ENCODE measurements around the gene TMEM231.
"Not testable (repeated sequence)": the region's sequence is repeated elsewhere in the genome, so short reads cannot be mapped to it uniquely, and the experiment has no call there.

The TMEM231 gene

DNA sequence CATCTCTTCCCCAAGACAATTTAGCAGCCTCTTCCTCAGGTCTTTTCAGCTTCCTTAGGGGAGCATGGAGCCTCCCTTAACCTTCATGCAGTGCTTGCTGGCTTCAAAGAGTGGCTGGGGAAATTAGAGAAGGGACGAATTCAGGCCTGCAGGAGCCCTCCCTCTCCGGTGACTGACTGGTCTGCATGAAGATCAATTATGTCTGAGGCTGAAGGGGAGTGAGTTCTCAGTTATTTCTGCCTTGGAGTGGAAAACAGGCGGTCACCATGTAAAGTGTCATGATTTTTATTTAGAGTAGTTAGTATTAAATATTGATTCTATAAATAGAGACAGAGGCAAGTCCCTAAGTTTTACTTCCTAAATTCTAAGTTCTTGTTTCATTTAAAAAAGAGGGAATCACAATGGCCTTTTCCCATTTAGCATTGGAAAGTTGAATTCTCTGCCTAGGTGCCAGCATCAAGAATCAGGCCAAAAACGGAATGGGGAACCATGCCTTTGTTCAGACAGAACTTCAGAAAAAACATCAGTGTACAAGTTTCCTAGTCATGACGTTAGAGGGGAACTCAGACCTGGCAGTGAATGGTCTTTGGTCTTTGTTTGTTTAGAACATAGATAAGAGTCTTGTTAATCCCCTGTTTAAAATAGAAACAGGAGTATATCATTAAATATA is 14.5 kb upstream of the TMEM231 start:
- no peak for DNase-seq (ENCODE audit: low read depth, low spot score)
- H3K4me3 ChIP-seq (ENCODE audit: low read length), result no peak overlapping the region

DNA sequence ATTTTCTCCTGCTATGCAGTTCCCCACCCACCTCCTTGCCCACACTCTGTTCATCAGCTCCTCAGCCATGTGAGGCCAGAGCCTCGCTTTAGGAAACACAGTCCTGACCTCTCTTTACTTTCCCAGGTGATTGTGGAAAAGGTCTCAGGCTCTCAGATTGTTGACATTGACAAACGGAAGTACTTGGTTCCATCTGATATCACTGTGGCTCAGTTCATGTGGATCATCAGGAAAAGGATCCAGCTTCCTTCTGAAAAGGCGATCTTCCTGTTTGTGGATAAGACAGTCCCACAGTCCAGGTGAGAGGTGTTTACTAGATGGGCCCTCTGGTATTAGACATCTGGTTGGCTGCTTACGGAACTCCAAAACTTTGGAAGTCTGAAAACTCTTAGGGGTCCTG is 11.9 kb upstream of the TMEM231 start:
- no peak for DNase-seq (ENCODE audit: low read depth, low spot score)
- H3K4me3 ChIP-seq (ENCODE audit: low read length), result no peak overlapping the region

DNA sequence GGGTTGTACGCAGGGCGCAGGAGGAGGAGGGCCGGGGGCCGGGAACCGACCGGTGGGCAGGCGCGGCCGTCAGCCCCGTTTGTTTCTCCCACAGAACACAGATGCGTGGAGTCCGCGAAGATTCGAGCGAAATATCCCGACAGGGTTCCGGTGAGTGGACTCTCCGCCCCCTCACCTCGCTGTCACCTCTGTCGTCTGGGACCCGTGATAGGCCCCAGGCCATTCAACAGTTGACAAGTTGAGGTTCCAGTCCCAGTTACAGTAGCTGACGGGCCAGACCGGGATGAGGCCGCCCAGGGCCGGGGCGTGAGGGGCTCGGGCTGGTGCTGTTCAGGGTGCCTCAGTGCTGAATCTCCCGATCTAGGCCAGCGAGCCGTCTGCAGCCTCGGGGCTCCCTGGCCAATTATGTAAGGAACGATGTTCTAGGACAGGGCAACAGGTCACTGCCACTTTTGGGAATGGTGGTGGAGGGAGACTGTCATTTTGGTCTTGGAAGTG is 10.8 kb upstream of the TMEM231 start:
- DNase-seq (ENCODE audit: low read depth, low spot score), result no peak

GRCh38 chr16:75566040-75566757 is 10.1 kb upstream of the TMEM231 start, which contains the start of gene GABARAPL2:
Gene GABARAPL2 (plus strand): TSS chr16:75566379. CDS start chr16:75566487, 108 bp downstream.
- H3K4me3 ChIP-seq (ENCODE audit: low read length), result peak within 1 kb of the TSS; percentile 83
- peak; percentile 62 for DNase-seq (ENCODE audit: low read depth, low spot score)

More for the DNA sequence above, 10.8 kb upstream of the TMEM231 start:
- H3K4me3 ChIP-seq (ENCODE audit: low read length), result peak overlapping the region; percentile 83

DNA sequence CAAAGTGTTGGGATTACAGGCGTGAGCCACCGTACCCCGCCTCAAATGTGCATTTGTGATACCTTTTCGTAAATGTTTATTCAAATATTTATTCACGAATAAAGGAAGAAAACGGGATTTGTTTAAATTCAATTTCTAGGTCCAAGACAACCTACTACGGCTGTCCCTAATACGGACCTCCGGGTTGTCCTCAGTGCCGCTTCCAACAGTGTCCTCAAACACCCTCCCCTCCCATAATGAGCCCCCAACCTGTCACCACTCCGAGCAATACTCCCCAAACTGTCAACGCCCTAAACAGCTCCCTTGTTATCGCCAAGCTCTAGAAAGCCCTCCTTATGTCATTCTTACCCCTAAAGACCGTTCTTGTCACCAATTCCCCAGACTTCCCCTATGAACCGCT is 9.6 kb upstream of the TMEM231 start:
- no peak for DNase-seq (ENCODE audit: low read depth, low spot score)
- H3K4me3 ChIP-seq (ENCODE audit: low read length), result peak overlapping the region; percentile 83

- H3K4me3 ChIP-seq (ENCODE audit: low read length), result no peak overlapping the region
- no peak for DNase-seq (ENCODE audit: low read depth, low spot score)
Measured at GRCh38 chr16:75559564-75560372, 3.7 kb upstream of the TMEM231 start.

DNA sequence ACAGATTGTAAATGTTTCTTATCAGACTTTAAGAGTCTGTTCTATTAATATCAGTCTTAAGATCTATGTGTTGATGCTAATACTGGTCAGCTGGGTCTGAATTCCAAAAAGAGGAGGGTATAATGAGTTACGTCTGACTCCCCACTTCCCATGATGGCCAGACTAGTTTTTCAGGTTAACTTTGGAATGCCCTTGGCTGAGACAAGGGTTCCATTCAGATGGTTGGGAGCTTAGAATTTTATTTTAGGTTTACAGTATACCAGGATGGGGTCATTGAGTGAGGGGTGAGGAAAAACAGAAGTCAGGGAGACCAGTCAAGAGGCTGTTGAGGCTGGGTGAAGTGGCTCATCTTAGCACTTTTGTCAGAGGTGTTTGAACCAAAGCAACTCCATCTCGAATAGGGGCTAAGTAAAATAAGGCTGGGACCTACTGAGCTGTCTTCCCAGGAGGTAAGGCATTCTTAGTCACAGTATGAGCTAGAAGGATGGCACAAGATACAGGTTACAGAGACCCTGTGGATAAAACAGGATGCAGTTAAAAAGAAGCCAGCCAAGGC is 2.9 kb upstream of the TMEM231 start:
- DNase-seq (ENCODE audit: low read depth, low spot score), result no peak

GRCh38 chr16:75556431-75556950 is 439 bp upstream of the TMEM231 start:
- no peak for DNase-seq (ENCODE audit: low read depth, low spot score)
- H3K4me3 ChIP-seq (ENCODE audit: low read length), result peak overlapping the region; percentile 72

More for the DNA sequence above, 2.9 kb upstream of the TMEM231 start:
- no peak overlapping the region for H3K4me3 ChIP-seq (ENCODE audit: low read length)

- H3K4me3 ChIP-seq (ENCODE audit: low read length), result peak overlapping the region; percentile 72
- no peak for DNase-seq (ENCODE audit: low read depth, low spot score)
Measured at GRCh38 chr16:75555213-75555706, 792 bp downstream of the TMEM231 start.

- DNase-seq (ENCODE audit: low read depth, low spot score), result no peak
- no peak overlapping the region for H3K4me3 ChIP-seq (ENCODE audit: low read length)
Measured at GRCh38 chr16:75552951-75553350, 3.1 kb downstream of the TMEM231 start.

GRCh38 chr16:75550211-75550662 is 5.8 kb downstream of the TMEM231 start:
- H3K4me3 ChIP-seq (ENCODE audit: low read length), result no peak overlapping the region
- peak; percentile 35 for DNase-seq (ENCODE audit: low read depth, low spot score)

GRCh38 chr16:75548456-75548855 is 7.6 kb downstream of the TMEM231 start:
- DNase-seq (ENCODE audit: low read depth, low spot score); H3K4me3 ChIP-seq (ENCODE audit: low read length): not testable (repeated sequence)

- H3K4me3 ChIP-seq (ENCODE audit: low read length), result no peak overlapping the region
- no peak for DNase-seq (ENCODE audit: low read depth, low spot score)
Measured at GRCh38 chr16:75546293-75546692, 9.8 kb downstream of the TMEM231 start.

DNA sequence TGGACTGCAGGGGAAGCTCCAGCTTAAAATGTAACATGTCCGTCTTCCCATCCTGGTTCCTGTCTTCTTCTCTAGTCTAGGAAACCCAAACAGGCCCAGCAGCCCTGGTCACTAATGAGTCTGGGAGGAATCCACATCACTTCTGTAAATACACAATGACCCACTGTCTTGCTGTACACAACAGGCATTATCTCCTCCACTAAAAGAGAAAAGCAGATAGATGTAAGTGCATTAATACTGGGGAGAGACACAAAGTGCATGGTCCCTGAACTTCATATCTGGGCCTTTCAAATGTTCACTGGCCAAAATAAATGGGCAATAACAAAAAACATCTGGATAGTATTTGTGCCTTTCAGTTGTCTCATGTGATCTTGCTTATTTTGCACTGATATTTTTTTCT is 10.2 kb downstream of the TMEM231 start:
- H3K4me3 ChIP-seq (ENCODE audit: low read length); DNase-seq (ENCODE audit: low read depth, low spot score): not testable (repeated sequence)

GRCh38 chr16:75542462-75542861 is 13.6 kb downstream of the TMEM231 start:
- not testable (repeated sequence) for H3K4me3 ChIP-seq (ENCODE audit: low read length); DNase-seq (ENCODE audit: low read depth, low spot score)

- no peak for DNase-seq (ENCODE audit: low read depth, low spot score)
- H3K4me3 ChIP-seq (ENCODE audit: low read length), result no peak overlapping the region
Measured at GRCh38 chr16:75541236-75541635, 14.8 kb downstream of the TMEM231 start.

DNA sequence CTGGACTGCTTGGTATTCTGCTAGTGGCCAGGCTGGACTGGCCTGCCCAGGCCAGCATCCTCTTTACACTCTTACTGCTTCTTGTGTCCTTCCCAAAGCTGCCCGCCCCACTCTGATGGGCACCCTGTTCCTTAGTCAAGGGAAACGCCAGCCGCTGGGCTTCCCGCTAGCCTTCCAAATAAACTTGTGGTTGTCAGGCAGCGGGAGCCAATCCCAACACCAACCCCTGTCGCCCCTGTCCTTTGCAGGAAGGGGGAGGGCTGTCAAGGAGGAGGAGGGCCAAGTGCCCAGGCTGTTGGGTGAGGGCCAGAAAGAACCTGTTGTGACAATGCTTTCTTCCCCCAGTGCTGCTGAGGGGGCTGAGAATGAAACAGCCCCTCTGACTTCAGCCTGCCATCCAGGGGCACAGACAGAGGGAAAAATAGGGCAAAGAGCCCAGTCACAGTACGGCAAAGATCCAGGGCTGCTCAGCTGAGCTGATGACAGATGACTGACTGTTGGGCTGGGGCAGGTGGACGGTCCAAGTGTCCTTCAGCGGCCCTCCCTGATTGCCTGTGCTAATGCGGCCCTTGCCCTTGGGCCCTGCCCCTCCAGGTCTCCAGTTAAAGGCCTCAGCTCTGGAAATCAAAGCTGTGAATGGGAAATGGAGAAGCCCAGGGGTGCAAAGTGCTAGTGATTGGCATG is 17.0 kb downstream of the TMEM231 start:
- not testable (repeated sequence) for H3K4me3 ChIP-seq (ENCODE audit: low read length); DNase-seq (ENCODE audit: low read depth, low spot score)

- H3K4me3 ChIP-seq (ENCODE audit: low read length), result no peak overlapping the region
- DNase-seq (ENCODE audit: low read depth, low spot score), result no peak
Measured at GRCh38 chr16:75537776-75538175, 18.3 kb downstream of the TMEM231 start.
